Measurements from ENCODE around the gene DNAJC7.

GRCh38 chr17:42002792-42003301, 14.4 kb downstream of the DNAJC7 start:
- TF ChIP-seq CTCF (IDR thresholded peaks at IDR 0.05; ENCODE audit: low read length) (no peak), EZH2 (optimal IDR thresholded peaks at IDR 0.05; ENCODE audit: low read depth, low read length) (no peak), EZH2phosphoT487 (IDR thresholded peaks at IDR 0.05; ENCODE audit: low read length) (no peak)
